Fibroblast of gingiva (primary cell): ENCODE measurements around the gene PRMT3.
"Not testable (repeated sequence)": the region's sequence is repeated elsewhere in the genome, so short reads cannot be mapped to it uniquely, and the experiment has no call there.

ENCODE experiments used
- DNase-seq: peaks from one replicate; pipeline ENCODE4 v3.0.0-alpha.2; 2011; ENCODE audit warnings: low read depth

The PRMT3 gene

GRCh38 chr11:20518323-20518834, 130.9 kb downstream of the PRMT3 start:
- no peak for DNase-seq

GRCh38 chr11:20522536-20522935, 135.0 kb downstream of the PRMT3 start:
- no peak for DNase-seq

GRCh38 chr11:20529757-20530156, 142.2 kb downstream of the PRMT3 start:
- no peak for DNase-seq

- no peak for DNase-seq
Measured at GRCh38 chr11:20530942-20531703, 143.6 kb downstream of the PRMT3 start.

GRCh38 chr11:20535271-20535881, 147.9 kb downstream of the PRMT3 start:
- no peak for DNase-seq

GRCh38 chr11:20536365-20536764, 148.8 kb downstream of the PRMT3 start:
- no peak for DNase-seq

- no peak for DNase-seq
Measured at GRCh38 chr11:20536784-20537183, 149.3 kb downstream of the PRMT3 start.

- DNase-seq, result no peak
Measured at GRCh38 chr11:20541503-20541902, 154.0 kb downstream of the PRMT3 start.

- no peak for DNase-seq
Measured at GRCh38 chr11:20544603-20545237, 157.2 kb downstream of the PRMT3 start.

GRCh38 chr11:20547411-20547810, 159.9 kb downstream of the PRMT3 start:
- DNase-seq, result no peak

- no peak for DNase-seq
Measured at GRCh38 chr11:20551096-20551495, 163.6 kb downstream of the PRMT3 start.

GRCh38 chr11:20555783-20556182, 168.3 kb downstream of the PRMT3 start:
- DNase-seq, result no peak

- not testable (repeated sequence) for DNase-seq
Measured at GRCh38 chr11:20556396-20556795, 168.9 kb downstream of the PRMT3 start.

GRCh38 chr11:20558741-20559140, 171.2 kb downstream of the PRMT3 start:
- no peak for DNase-seq
